ENCODE data around the gene PNLIPRP2. TPM values are rescaled to one million over a fixed set of nuclear protein-coding genes. Genes with fewer than 3 reads are reported as not detected.

The PNLIPRP2 gene
- total and polyA plus RNA-seq, 4 donors: 0.06 to 1.0 (median 0.08) TPM; not detected in 1

DNA sequence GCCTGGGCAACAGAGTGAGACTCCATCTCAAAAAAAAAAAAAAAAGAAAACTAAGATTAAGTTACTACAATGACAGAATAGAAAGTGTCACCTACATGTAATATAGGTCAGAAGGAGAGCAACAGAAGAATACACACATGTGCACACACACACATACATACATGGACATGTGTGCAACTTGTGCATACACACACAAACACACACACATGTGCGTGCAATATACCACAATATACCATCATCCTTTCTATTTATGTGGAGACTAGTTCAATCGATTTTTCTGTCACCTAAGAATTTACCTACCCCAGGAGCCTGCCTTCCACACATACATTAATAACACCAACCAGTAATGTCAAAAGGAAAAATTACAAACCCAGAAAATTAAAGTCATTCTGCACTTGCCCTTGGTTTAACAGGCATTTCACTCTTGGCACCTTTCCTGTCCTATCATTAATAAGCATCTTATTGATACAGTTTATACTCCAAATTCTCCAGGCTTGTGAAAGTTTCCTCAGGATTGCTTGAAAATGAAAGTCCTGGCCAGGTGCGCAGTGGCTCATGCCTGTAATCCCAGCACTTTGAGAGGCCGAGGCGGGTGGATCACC lies 27.5 kb upstream of the PNLIPRP2 start:
- no peaks in the 10 kb centered on the region for H3K4me1 ChIP-seq (ENCODE audit: control insufficient read depth in 5 of 5, insufficient read depth in 5 of 5, low read length in 5 of 5)
- no peaks in the 10 kb centered on the region for H3K36me3 ChIP-seq (ENCODE audit: control insufficient read depth in 4 of 4, insufficient read depth in 4 of 4, low read length in 4 of 4)
- WGBS, 2 donors: 88 to 89% methylated on average over 5 of the region's 5 CpGs
- H3K4me3 ChIP-seq: no peak overlapping the region
- H3K27me3 ChIP-seq (ENCODE audit: control insufficient read depth in 3 of 3, insufficient read depth in 3 of 3, low read length in 2 of 3): no peaks in the 10 kb centered on the region
- ATAC-seq (ENCODE audit: insufficient read depth, low FRiP score): no peak
- no peak for DNase-seq
- TF ChIP-seq, protein P1, sequence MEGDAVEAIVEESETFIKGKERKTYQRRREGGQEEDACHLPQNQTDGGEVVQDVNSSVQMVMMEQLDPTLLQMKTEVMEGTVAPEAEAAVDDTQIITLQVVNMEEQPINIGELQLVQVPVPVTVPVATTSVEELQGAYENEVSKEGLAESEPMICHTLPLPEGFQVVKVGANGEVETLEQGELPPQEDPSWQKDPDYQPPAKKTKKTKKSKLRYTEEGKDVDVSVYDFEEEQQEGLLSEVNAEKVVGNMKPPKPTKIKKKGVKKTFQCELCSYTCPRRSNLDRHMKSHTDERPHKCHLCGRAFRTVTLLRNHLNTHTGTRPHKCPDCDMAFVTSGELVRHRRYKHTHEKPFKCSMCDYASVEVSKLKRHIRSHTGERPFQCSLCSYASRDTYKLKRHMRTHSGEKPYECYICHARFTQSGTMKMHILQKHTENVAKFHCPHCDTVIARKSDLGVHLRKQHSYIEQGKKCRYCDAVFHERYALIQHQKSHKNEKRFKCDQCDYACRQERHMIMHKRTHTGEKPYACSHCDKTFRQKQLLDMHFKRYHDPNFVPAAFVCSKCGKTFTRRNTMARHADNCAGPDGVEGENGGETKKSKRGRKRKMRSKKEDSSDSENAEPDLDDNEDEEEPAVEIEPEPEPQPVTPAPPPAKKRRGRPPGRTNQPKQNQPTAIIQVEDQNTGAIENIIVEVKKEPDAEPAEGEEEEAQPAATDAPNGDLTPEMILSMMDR (IDR thresholded peaks at IDR 0.05; ENCODE audit: control extremely low read depth, extremely low read depth): no peak
- no peak overlapping the region for H3K9ac ChIP-seq (ENCODE audit: insufficient read depth in 1 of 2, low read length in 2 of 2)
- peaks cover 0 to 5% (median 0%) of the 10 kb centered on the region in 4 donors for H3K9me3 ChIP-seq (ENCODE audit: control insufficient read depth in 4 of 4, insufficient read depth in 3 of 4, low read length in 3 of 4)
- no peak overlapping the region for H3K27ac ChIP-seq (ENCODE audit: low read depth in 1 of 2, low read length in 1 of 2)

DNA sequence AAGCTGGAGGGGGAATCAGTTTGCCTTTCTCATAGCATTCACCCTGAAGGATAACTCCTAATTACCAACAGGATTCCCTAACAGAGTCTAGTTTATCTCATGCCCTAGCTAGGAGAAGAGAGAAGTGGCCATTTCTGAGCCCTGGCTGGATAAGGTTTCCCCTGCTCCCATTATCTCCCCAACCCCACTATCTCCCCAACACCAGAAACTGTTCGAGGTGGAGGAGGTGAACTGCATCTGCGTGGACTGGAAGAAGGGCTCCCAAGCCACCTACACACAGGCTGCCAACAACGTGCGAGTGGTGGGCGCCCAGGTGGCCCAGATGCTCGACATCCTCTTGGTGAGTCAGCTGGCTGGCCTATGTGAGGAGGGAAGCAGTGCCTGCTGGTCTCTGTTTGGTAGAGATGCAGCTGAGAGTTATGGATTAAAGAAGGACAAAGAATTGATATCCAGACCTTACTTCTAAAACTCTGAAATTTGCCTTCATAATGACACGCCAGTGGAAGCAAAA lies 26.2 kb upstream of the PNLIPRP2 start:
- Histone ChIP-seq H3K4me1 (ENCODE audit: control insufficient read depth in 5 of 5, insufficient read depth in 5 of 5, low read length in 5 of 5) (no peaks in the 10 kb centered on the region), H3K27me3 (ENCODE audit: control insufficient read depth in 3 of 3, insufficient read depth in 3 of 3, low read length in 2 of 3) (no peaks in the 10 kb centered on the region), H3K9me3 (ENCODE audit: control insufficient read depth in 4 of 4, insufficient read depth in 3 of 4, low read length in 3 of 4) (no peaks in the 10 kb centered on the region), H3K36me3 (ENCODE audit: control insufficient read depth in 4 of 4, insufficient read depth in 4 of 4, low read length in 4 of 4) (no peaks in the 10 kb centered on the region), H3K9ac (ENCODE audit: insufficient read depth in 1 of 2, low read length in 2 of 2) (no peak overlapping the region), H3K4me3 (no peak overlapping the region), H3K27ac (ENCODE audit: low read depth in 1 of 2, low read length in 1 of 2) (no peak overlapping the region)
- DNase-seq (no peak), ATAC-seq (ENCODE audit: insufficient read depth, low FRiP score) (no peak)
- TF ChIP-seq, protein P1 (IDR thresholded peaks at IDR 0.05; ENCODE audit: control extremely low read depth, extremely low read depth): no peak
- 86 to 95% methylated on average over 7 of the region's 7 CpGs for WGBS, 2 donors

- ATAC-seq (ENCODE audit: insufficient read depth, low FRiP score) (no peak), DNase-seq (no peak)
- Histone ChIP-seq H3K36me3 (ENCODE audit: control insufficient read depth in 4 of 4, insufficient read depth in 4 of 4, low read length in 4 of 4) (no peaks in the 10 kb centered on the region), H3K27me3 (ENCODE audit: control insufficient read depth in 3 of 3, insufficient read depth in 3 of 3, low read length in 2 of 3) (no peaks in the 10 kb centered on the region), H3K27ac (ENCODE audit: low read depth in 1 of 2, low read length in 1 of 2) (no peak overlapping the region), H3K9ac (ENCODE audit: insufficient read depth in 1 of 2, low read length in 2 of 2) (no peak overlapping the region), H3K4me1 (ENCODE audit: control insufficient read depth in 5 of 5, insufficient read depth in 5 of 5, low read length in 5 of 5) (no peaks in the 10 kb centered on the region), H3K4me3 (no peak overlapping the region), H3K9me3 (ENCODE audit: control insufficient read depth in 4 of 4, insufficient read depth in 3 of 4, low read length in 3 of 4) (no peaks in the 10 kb centered on the region)
- TF ChIP-seq, protein P1 (IDR thresholded peaks at IDR 0.05; ENCODE audit: control extremely low read depth, extremely low read depth): no peak
- WGBS, 2 donors: 73 to 85% methylated on average over 2 of the region's 2 CpGs
Measured at GRCh38 chr10:116596062-116596461, 24.7 kb upstream of the PNLIPRP2 start.

GRCh38 chr10:116597543-116597942 lies 23.2 kb upstream of the PNLIPRP2 start:
- H3K9ac ChIP-seq (ENCODE audit: insufficient read depth in 1 of 2, low read length in 2 of 2): no peak overlapping the region
- H3K36me3 ChIP-seq (ENCODE audit: control insufficient read depth in 4 of 4, insufficient read depth in 4 of 4, low read length in 4 of 4): no peaks in the 10 kb centered on the region
- no peak for ATAC-seq (ENCODE audit: insufficient read depth, low FRiP score)
- TF ChIP-seq, protein P1 (IDR thresholded peaks at IDR 0.05; ENCODE audit: control extremely low read depth, extremely low read depth): no peak
- H3K27me3 ChIP-seq (ENCODE audit: control insufficient read depth in 3 of 3, insufficient read depth in 3 of 3, low read length in 2 of 3): no peaks in the 10 kb centered on the region
- WGBS, 2 donors: 86 to 95% methylated on average over 5 of the region's 5 CpGs
- H3K27ac ChIP-seq (ENCODE audit: low read depth in 1 of 2, low read length in 1 of 2): no peak overlapping the region
- H3K4me1 ChIP-seq (ENCODE audit: control insufficient read depth in 5 of 5, insufficient read depth in 5 of 5, low read length in 5 of 5): no peaks in the 10 kb centered on the region
- DNase-seq: no peak
- H3K4me3 ChIP-seq: no peak overlapping the region
- peaks cover 0 to 1% (median 0%) of the 10 kb centered on the region in 4 donors for H3K9me3 ChIP-seq (ENCODE audit: control insufficient read depth in 4 of 4, insufficient read depth in 3 of 4, low read length in 3 of 4)
